ENCODE results near the gene FLOT1. TPM values are rescaled to one million over a fixed set of nuclear protein-coding genes. Genes with fewer than 3 reads are reported as not detected.
A peak's percentile ranks its signal among the peaks of the same experiment; 100 is the strongest.

The FLOT1 gene
- total and polyA plus RNA-seq, 2 of the 13 experiments (the other 11 are each of a cell fraction or from before 2014, with no cell fraction given), result 82.3 to 130 TPM

DNA sequence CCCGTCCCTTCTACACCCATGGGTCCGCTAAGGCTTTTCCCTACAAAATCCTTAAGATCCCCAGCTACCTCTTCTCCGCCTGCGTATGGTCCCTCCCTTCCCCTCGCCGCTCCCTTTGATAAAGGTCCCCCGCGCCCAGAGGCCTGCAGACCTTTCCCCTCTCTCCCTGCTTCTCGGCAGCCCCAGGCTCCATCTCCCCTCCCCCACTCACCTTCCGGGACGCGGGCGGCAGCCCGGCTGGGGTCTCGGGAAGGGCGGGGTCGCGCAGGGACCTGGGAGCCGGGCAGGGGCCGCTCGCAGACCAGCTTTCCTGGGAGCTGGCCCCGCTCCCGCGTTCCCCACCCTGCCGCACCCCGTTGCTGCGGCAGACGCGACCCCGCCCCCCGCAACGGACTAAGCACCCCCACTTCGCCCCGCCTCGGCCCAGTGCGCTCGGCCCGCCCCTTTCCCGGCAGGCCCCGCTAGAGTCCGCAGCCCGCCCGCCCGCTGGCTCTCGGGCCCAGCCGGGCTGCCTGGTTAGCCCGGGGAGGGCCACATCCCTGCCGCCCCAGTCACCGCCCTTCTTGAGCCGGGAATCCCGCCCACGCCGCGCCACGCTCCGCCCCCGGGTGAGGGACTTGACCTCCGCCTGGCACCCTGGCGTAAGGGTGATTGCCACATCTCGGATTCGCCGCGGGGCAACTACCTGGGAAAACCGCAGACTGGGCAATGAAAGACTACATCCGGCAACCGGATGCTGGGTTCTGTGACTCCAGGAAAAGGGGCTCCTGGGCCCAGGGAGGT is at the start of gene FLOT1 (continued):
- TF ChIP-seq, protein P1, sequence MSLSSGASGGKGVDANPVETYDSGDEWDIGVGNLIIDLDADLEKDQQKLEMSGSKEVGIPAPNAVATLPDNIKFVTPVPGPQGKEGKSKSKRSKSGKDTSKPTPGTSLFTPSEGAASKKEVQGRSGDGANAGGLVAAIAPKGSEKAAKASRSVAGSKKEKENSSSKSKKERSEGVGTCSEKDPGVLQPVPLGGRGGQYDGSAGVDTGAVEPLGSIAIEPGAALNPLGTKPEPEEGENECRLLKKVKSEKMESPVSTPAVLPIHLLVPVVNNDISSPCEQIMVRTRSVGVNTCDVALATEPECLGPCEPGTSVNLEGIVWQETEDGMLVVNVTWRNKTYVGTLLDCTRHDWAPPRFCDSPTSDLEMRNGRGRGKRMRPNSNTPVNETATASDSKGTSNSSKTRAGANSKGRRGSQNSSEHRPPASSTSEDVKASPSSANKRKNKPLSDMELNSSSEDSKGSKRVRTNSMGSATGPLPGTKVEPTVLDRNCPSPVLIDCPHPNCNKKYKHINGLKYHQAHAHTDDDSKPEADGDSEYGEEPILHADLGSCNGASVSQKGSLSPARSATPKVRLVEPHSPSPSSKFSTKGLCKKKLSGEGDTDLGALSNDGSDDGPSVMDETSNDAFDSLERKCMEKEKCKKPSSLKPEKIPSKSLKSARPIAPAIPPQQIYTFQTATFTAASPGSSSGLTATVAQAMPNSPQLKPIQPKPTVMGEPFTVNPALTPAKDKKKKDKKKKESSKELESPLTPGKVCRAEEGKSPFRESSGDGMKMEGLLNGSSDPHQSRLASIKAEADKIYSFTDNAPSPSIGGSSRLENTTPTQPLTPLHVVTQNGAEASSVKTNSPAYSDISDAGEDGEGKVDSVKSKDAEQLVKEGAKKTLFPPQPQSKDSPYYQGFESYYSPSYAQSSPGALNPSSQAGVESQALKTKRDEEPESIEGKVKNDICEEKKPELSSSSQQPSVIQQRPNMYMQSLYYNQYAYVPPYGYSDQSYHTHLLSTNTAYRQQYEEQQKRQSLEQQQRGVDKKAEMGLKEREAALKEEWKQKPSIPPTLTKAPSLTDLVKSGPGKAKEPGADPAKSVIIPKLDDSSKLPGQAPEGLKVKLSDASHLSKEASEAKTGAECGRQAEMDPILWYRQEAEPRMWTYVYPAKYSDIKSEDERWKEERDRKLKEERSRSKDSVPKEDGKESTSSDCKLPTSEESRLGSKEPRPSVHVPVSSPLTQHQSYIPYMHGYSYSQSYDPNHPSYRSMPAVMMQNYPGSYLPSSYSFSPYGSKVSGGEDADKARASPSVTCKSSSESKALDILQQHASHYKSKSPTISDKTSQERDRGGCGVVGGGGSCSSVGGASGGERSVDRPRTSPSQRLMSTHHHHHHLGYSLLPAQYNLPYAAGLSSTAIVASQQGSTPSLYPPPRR (CRISPR knock-in tag; IDR thresholded peaks at IDR 0.05; ENCODE audit: borderline replicate concordance), result peak; percentile 88
- peak; percentile 71; the same call in 1 of the 2 replicates for TF ChIP-seq KLF11 (CRISPR knock-in tag; IDR thresholded peaks at IDR 0.05)
- TF ChIP-seq MEIS2 (CRISPR knock-in tag; IDR thresholded peaks at IDR 0.05), result peak; percentile 70; the same call in 1 of the 2 replicates
- TF ChIP-seq, protein P2, sequence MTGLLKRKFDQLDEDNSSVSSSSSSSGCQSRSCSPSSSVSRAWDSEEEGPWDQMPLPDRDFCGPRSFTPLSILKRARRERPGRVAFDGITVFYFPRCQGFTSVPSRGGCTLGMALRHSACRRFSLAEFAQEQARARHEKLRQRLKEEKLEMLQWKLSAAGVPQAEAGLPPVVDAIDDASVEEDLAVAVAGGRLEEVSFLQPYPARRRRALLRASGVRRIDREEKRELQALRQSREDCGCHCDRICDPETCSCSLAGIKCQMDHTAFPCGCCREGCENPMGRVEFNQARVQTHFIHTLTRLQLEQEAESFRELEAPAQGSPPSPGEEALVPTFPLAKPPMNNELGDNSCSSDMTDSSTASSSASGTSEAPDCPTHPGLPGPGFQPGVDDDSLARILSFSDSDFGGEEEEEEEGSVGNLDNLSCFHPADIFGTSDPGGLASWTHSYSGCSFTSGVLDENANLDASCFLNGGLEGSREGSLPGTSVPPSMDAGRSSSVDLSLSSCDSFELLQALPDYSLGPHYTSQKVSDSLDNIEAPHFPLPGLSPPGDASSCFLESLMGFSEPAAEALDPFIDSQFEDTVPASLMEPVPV (CRISPR knock-in tag; IDR thresholded peaks at IDR 0.05), result peak; percentile 98
- no peak for TF ChIP-seq ZNF138 (CRISPR knock-in tag; IDR thresholded peaks at IDR 0.05; ENCODE audit: low read depth)
- TF ChIP-seq ZNF883 (CRISPR knock-in tag; IDR thresholded peaks at IDR 0.05; ENCODE audit: not compliant biosample characterization), result peak; percentile 92
- peak; percentile 78 for TF ChIP-seq ZNF619 (CRISPR knock-in tag; IDR thresholded peaks at IDR 0.05)
- peak; percentile 83 for TF ChIP-seq ZFY (CRISPR knock-in tag; IDR thresholded peaks at IDR 0.05)
- no peak; the same call in 1 of the 2 replicates for TF ChIP-seq GATAD1 (CRISPR knock-in tag; IDR thresholded peaks at IDR 0.05)
- TF ChIP-seq, protein P3, sequence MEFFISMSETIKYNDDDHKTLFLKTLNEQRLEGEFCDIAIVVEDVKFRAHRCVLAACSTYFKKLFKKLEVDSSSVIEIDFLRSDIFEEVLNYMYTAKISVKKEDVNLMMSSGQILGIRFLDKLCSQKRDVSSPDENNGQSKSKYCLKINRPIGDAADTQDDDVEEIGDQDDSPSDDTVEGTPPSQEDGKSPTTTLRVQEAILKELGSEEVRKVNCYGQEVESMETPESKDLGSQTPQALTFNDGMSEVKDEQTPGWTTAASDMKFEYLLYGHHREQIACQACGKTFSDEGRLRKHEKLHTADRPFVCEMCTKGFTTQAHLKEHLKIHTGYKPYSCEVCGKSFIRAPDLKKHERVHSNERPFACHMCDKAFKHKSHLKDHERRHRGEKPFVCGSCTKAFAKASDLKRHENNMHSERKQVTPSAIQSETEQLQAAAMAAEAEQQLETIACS (CRISPR knock-in tag; IDR thresholded peaks at IDR 0.05), result peak; percentile 50; the same call in 1 of the 2 replicates
- TF ChIP-seq RFX3 (CRISPR knock-in tag; IDR thresholded peaks at IDR 0.05), result no peak
- no peak for TF ChIP-seq ZNF724P (CRISPR knock-in tag; IDR thresholded peaks at IDR 0.05; ENCODE audit: borderline replicate concordance)
- TF ChIP-seq ZNF674 (CRISPR knock-in tag; IDR thresholded peaks at IDR 0.05; ENCODE audit: low read depth), result no peak
- no peak; the same call in 1 of the 2 replicates for TF ChIP-seq ZNF598 (CRISPR knock-in tag; IDR thresholded peaks at IDR 0.05; ENCODE audit: borderline replicate concordance)
- TF ChIP-seq, protein P4, sequence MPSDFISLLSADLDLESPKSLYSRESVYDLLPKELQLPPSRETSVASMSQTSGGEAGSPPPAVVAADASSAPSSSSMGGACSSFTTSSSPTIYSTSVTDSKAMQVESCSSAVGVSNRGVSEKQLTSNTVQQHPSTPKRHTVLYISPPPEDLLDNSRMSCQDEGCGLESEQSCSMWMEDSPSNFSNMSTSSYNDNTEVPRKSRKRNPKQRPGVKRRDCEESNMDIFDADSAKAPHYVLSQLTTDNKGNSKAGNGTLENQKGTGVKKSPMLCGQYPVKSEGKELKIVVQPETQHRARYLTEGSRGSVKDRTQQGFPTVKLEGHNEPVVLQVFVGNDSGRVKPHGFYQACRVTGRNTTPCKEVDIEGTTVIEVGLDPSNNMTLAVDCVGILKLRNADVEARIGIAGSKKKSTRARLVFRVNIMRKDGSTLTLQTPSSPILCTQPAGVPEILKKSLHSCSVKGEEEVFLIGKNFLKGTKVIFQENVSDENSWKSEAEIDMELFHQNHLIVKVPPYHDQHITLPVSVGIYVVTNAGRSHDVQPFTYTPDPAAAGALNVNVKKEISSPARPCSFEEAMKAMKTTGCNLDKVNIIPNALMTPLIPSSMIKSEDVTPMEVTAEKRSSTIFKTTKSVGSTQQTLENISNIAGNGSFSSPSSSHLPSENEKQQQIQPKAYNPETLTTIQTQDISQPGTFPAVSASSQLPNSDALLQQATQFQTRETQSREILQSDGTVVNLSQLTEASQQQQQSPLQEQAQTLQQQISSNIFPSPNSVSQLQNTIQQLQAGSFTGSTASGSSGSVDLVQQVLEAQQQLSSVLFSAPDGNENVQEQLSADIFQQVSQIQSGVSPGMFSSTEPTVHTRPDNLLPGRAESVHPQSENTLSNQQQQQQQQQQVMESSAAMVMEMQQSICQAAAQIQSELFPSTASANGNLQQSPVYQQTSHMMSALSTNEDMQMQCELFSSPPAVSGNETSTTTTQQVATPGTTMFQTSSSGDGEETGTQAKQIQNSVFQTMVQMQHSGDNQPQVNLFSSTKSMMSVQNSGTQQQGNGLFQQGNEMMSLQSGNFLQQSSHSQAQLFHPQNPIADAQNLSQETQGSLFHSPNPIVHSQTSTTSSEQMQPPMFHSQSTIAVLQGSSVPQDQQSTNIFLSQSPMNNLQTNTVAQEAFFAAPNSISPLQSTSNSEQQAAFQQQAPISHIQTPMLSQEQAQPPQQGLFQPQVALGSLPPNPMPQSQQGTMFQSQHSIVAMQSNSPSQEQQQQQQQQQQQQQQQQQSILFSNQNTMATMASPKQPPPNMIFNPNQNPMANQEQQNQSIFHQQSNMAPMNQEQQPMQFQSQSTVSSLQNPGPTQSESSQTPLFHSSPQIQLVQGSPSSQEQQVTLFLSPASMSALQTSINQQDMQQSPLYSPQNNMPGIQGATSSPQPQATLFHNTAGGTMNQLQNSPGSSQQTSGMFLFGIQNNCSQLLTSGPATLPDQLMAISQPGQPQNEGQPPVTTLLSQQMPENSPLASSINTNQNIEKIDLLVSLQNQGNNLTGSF (CRISPR knock-in tag; IDR thresholded peaks at IDR 0.05), result peak; percentile 76
